Fibroblast of lung (primary cell): Measurements from ENCODE around the gene ANGPT4.

Experiments used
- EZH2 ChIP-seq: IDR thresholded peaks from 2 replicates; pipeline ENCODE4 v1.5.1; 2012; ENCODE audit warnings: low read length, control low read depth, mild to moderate bottlenecking; ENCODE audit errors: missing control alignments
- TF ChIP-seq, protein P1 (sequence below), 2 donors: IDR thresholded peaks in 1 of 2; conservative IDR thresholded peaks in 1 of 2; 1 replicate in 1 of 2; 2 replicates in 1 of 2; pipeline ENCODE4 v1.5.1; 2011 to 2012; ENCODE audit warnings: low read length in 2 of 2, control low read depth in 1 of 2, inconsistent platforms in 1 of 2, low read depth in 1 of 2, mild to moderate bottlenecking in 1 of 2

DNA sequence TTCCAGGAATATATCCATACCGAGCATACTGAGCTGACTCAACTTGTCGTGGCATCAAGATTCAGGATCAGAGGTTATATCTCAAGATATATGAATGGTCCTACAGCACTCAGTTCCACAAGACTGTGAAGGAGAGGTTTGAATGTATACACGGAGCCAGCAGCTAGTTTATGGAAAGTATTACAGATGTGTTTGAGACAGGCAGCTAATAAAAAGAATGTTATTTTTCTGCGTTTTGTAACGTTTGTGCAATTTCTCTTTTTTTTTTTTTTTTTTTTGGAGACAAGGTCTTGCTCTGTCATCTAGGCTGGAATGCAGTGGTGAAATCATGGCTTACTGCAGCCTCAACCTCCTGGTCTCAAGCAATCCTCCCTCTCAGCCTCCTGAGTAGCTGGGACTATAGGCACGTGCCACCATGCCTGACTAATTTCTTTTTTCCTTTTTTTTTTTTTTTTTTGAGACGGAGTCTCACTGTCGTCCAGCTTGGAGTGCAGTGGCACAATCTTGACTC, 86.1 kb downstream of the ANGPT4 start:
- TF ChIP-seq EZH2: no peak
- TF ChIP-seq, protein P1, sequence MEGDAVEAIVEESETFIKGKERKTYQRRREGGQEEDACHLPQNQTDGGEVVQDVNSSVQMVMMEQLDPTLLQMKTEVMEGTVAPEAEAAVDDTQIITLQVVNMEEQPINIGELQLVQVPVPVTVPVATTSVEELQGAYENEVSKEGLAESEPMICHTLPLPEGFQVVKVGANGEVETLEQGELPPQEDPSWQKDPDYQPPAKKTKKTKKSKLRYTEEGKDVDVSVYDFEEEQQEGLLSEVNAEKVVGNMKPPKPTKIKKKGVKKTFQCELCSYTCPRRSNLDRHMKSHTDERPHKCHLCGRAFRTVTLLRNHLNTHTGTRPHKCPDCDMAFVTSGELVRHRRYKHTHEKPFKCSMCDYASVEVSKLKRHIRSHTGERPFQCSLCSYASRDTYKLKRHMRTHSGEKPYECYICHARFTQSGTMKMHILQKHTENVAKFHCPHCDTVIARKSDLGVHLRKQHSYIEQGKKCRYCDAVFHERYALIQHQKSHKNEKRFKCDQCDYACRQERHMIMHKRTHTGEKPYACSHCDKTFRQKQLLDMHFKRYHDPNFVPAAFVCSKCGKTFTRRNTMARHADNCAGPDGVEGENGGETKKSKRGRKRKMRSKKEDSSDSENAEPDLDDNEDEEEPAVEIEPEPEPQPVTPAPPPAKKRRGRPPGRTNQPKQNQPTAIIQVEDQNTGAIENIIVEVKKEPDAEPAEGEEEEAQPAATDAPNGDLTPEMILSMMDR (conservative IDR thresholded peaks at IDR 0.05 in 1 of 2, IDR thresholded peaks at IDR 0.05 in 1 of 2; ENCODE audit: low read depth in 1 of 2, low read length in 2 of 2): no peak
